GM21423 (cell line): ENCODE measurements around the gene MSRB1.
"Not testable (repeated sequence)": the region's sequence is repeated elsewhere in the genome, so short reads cannot be mapped to it uniquely, and the experiment has no call there.

ENCODE experiments used
- ATAC-seq: cut with Tn5 transposase; IDR thresholded peaks from one replicate; pipeline ENCODE4 v1.9.1; 2021; ENCODE audit warnings: mild to moderate bottlenecking, moderate library complexity; ENCODE audit not compliant: unreplicated experiment

MSRB1 gene

DNA sequence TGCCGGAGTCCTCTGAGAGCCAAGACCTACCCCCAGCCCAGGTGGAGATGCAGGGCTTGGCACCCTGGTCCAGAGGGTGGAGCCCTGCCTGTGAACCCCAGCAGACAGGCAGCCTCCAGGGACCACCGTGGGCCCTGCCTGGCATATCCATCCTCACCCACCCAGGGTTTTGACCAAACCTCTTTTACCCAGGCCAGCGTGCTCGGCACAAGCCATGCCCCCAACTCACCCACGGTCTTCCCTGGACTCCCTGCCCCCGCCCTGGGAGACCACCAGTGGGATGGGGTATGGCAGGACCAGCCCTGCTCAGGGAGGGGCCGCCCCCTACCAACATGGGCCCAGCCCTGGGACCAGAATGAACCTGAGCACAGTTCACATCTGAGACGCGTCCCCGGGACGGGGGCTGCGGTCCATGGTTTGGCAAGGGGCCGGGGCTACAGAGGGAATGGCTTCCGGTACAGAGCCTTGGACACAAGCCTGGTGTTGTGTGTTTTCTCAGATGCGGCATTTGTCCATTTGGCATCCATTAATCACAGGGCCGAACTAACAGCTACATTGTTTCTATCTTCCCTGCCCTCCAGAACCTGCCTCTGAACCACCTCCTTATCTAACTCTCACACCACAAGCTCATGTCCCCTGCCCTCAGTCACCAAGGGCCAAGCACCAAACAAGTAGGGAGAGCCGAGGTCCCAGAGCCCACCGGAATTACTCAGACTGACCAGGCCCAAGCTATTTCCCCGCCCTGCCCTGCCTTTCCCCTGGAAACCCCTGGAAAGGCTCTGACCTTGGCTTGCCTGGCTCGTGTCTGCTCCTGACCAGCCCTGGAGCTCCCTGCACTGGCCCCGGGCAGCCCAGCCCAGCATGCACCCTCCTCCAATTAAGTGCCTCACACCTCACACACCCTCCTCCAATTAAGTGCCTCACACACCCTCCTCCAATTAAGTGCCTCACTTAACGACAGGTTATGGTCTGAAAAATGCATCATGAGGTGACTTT lies 38.9 kb downstream of the MSRB1 start:
- no peak for ATAC-seq

DNA sequence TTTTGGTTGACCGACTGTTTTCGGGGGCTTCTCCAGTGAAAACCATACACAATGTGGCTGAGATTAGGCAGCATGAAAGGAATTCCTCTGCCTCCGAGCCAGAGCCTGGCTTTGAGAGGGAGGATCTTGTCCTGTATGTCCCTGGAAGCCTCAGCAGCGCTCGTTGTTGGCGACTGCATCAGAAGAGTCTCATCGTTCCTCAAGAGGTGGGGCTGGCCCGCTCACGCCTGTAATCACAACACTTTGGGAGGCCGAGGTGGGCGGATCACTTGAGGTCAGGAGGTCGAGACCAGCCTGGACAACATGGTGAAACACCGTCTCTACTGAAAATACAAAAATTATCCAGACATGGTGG lies 39.8 kb downstream of the MSRB1 start:
- ATAC-seq = no peak

DNA sequence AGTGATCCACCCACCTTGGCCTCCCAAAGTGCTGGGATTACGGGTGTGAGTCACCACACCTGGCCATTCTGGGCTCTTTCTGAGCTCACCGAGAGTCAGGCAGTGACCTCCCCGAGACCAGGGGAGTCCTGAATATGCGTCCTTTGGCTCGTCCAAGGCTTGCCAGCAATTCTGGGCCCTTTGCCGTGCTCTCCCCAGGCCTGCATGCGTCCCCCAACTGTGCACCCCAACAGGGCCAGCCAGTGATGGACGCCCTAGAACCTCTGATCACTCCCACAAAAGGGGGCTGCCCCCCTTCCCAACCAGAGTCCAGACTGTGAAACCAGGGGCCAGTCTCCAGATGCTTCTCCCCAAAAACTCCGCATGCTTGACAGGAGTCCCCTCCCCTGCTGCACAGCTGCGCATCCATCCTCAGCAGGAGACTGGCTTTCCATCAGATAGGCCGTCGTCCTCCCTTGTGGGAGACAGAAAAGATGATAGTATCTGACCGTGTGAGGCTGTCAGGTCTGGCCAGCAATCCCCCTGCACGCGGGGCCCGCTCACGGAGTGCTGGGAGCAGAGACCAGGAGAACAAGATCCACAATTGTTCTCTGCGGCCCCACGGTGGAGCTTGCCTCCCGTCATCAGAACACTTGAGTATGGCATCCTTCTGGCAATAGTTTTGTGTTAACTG lies 40.3 kb downstream of the MSRB1 start:
- no peak for ATAC-seq

DNA sequence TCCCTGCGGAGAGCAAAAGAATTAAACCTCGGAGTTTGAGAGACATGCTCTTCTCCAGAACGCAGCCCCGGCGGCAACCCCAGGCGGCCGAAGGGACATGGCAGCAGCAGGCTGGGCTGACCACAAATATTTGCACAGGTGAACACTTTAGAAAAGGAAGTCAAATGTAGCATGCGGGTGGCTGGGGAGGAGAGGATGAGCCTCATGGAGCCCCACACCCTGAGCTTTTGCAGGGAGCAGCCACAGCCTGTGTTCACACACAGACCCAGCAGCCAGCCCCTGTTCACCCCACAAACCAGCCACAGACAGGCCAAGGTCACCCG lies 42.6 kb downstream of the MSRB1 start:
- ATAC-seq = no peak

DNA sequence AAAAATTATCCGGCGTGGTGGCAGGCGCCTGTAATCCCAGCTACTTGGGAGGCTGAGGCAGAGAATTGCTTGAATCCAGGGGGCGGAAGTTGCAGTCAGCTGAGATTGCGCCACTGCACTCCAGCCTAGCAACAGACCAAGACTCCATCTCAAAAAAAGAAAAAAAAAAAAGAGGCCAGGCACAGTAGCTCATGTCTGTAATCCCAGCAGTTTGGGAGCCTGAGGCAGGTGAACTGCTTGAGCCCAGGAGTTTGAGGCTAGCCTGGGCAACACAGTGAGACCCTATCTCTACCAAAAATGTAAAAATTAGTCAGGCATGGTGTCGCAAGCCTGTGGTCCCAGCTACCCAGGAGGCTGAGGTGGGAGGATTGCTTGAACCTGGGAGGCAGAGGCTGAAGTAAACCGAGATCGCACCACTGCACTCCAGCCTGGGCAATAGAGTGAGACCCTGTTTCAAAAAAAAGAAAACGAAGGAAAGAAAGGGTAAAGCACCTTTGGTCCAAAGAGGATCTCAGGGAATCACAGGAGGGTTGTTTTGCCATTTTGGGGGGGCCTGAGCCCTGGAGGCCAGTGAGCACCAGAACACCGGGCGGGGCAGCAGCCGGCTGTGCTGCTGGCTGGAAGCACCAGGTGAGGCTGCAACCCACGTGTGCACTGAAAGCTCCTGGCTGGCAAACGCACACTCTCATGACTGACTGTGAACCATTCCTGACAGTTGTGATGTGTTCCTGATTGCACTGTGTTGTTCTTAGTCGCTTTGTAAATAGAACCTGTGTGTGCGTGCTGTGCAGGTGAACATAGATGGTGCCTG lies 43.2 kb downstream of the MSRB1 start:
- ATAC-seq = no peak

DNA sequence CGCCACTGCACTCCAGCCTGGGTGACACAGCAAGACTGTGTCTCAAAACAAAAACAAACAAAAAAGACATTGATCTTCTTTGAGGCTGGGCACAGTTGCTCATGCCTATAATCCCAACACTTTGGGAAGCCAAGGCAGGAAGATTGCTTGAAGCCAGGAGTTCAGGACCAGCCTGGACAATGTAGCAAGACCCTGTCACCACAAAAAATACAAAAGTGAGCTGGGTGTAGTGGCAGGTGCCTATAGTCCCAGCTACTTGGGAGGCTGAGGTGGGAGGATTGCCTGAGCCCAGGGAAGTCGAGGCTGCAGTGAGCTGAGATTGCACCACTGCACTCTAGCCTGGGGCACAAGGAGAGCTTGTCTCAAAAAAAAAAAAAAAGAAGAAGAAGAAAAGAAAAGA lies 45.3 kb downstream of the MSRB1 start:
- ATAC-seq = not testable (repeated sequence)

DNA sequence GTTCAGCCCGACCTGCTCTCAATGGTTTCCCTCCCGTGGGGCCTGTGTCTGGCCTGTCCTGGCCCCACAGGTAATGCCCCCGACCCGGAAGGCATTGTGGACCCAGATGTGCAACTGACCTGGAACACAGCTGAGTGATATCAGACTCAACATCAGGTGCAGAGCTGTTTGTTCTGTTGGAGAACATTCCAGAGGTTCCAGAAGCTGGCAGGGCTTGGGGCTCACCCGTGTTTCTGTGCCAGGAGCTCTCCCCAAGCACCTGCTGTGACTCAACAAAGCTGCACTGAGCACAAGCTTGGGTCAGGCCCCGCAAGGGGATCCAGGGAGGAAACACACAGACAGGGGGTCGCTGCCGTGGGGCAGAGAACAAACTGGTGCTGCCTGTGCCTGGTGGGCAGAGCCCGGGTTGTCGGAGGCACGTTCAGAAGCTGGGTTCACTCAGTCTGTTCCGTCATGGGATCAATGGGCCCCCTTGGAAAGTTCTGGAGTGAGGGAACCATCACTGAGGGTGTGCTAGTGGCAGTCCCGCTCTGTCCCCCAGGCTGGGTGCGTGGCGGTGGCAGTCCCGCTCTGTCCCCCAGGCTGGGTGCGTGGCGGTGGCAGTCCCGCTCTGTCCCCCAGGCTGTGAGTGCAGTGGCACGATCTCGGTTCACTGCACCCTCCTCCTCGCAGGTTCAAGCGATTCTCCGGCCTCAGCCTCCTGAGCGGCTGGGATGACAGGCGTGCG lies 46.9 kb downstream of the MSRB1 start:
- ATAC-seq = no peak

DNA sequence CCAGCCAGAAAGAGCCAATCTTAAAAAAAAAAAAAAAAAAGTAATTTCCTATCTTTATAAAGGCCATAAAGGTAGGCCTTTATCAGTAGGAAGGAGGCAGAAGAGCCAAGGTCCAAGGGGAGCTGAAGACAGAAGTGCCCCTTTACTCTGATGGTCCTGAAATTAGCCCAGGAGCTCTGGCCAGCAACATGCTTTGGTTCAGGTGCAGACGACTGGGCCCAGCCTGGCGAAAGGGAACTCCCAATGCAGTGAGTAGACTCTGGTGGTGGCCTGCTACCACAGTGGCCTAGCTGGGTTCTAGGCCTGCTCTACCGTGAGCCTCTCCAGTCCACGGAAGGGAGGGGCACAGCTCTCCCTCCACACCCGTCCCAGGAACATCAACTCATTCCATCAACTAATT lies 47.9 kb downstream of the MSRB1 start:
- ATAC-seq = no peak

DNA sequence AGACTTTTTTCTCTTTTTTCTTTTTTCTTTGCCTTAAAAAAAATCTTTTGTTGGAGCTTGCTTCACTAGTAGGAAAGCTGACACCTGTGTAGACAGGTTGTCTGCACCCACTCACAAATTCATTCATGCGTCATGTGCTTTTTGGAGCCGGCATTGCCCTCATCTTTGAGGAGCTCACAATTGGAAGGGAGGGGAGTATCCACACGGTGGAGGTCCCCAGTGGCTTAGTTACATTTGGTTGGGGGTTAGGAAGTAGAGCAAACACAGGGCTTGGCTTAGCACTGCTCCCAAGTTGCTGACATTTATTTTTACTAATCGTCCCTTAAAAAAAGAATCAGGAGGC lies 52.3 kb downstream of the MSRB1 start:
- no peak for ATAC-seq

DNA sequence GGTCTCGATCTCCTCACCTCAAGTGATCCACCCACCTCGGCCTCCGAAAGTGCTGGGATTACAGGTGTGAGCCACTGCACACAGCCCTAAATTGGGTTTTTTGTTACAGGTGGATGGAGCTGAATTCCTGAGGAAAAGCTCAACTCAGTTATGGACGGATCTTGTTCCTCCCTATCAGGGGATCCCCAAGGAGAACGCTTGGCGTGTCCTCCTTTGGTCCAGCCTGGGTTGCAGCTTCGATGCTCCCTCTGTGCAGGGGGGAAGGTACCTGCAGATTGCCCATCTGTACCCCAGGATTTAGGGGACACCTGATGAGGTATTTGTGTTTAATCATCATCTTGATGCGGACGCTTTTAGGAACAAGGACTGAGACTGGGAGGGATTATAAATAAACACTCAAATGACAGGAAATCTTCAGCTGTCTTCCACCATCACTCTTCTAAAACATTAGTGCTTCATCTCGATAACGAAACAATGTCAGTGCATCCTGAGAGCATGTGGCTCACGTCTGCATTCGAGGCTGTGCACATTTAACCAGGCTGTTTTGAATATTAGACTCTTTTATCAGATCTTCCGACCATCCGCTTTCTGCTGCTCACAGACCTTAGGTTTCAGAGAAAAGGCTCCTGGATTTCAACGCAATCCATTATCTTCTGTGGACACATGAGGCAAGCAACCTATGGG lies 52.8 kb downstream of the MSRB1 start:
- no peak for ATAC-seq
